SKM-1 treated with dmso at 0.1 percent for 144 hours (cell line): Measurements from ENCODE around the gene PCDHGA9.
"Not testable (repeated sequence)": the region's sequence is repeated elsewhere in the genome, so short reads cannot be mapped to it uniquely, and the experiment has no call there.

Source experiments
- DNase-seq: peaks from one replicate; lab custom pipeline; 2025; ENCODE audit not compliant: unreplicated experiment; lab: John Stamatoyannopoulos, UW

The PCDHGA9 gene

GRCh38 chr5:141402553-141403243, at the start of gene PCDHGA9:
PCDHGA9 (plus strand) TSS chr5:141402778; CDS start chr5:141402953, 175 bp downstream.
- DNase-seq: no peak

- no peak for DNase-seq
Measured at GRCh38 chr5:141354900-141355469, 47.6 kb upstream of the PCDHGA9 start, which contains the start of gene PCDHGA4. PCDHGA4 (plus strand) TSS chr5:141355021; CDS start chr5:141355108, 87 bp downstream.

GRCh38 chr5:141355641-141356040, 46.9 kb upstream of the PCDHGA9 start:
- no peak for DNase-seq

GRCh38 chr5:141356133-141356532, 46.4 kb upstream of the PCDHGA9 start:
- DNase-seq: no peak

- no peak for DNase-seq
Measured at GRCh38 chr5:141356950-141357349, 45.6 kb upstream of the PCDHGA9 start.

GRCh38 chr5:141359790-141360426, 42.7 kb upstream of the PCDHGA9 start, which contains the start of gene PCDHGB2:
PCDHGB2 (plus strand) TSS chr5:141359994; CDS start chr5:141360136, 142 bp downstream.
- DNase-seq: no peak

- no peak for DNase-seq
Measured at GRCh38 chr5:141360685-141361084, 41.9 kb upstream of the PCDHGA9 start.

GRCh38 chr5:141362719-141363118, 39.9 kb upstream of the PCDHGA9 start:
- no peak for DNase-seq

- DNase-seq: no peak
Measured at GRCh38 chr5:141363952-141364660, 38.5 kb upstream of the PCDHGA9 start, which contains the start of gene PCDHGA5. PCDHGA5 (plus strand) TSS chr5:141364162; CDS start chr5:141364331, 169 bp downstream.

- DNase-seq: no peak
Measured at GRCh38 chr5:141366016-141366896, 36.3 kb upstream of the PCDHGA9 start.

- DNase-seq: no peak
Measured at GRCh38 chr5:141369994-141370848, 32.4 kb upstream of the PCDHGA9 start, which contains the start of gene PCDHGB3. PCDHGB3 (plus strand) TSS chr5:141370242; CDS start chr5:141370395, 153 bp downstream.

GRCh38 chr5:141371572-141372475, 30.8 kb upstream of the PCDHGA9 start:
- no peak for DNase-seq

- DNase-seq: no peak
Measured at GRCh38 chr5:141373673-141374317, 28.8 kb upstream of the PCDHGA9 start, which contains the start of gene PCDHGA6. PCDHGA6 (plus strand) TSS chr5:141373891; CDS start chr5:141374084, 193 bp downstream.

- no peak for DNase-seq
Measured at GRCh38 chr5:141374627-141375026, 28.0 kb upstream of the PCDHGA9 start.

- DNase-seq: not testable (repeated sequence)
Measured at GRCh38 chr5:141375444-141376155, 27.0 kb upstream of the PCDHGA9 start.

GRCh38 chr5:141382469-141383294, 19.9 kb upstream of the PCDHGA9 start, which contains the start of gene PCDHGA7:
PCDHGA7 (plus strand) TSS chr5:141382742; CDS start chr5:141382900, 158 bp downstream.
- DNase-seq: no peak
